ENCODE data around the gene PRR36.

GRCh38 chr19:7845390-7846154 lies 28.6 kb downstream of the PRR36 start:
- TF ChIP-seq EZH2 (IDR thresholded peaks at IDR 0.05; ENCODE audit: low read depth) (no peak), CTCF (conservative IDR thresholded peaks at IDR 0.05) (no peak)
